Body of pancreas (tissue), 4 donors: ENCODE results near the gene RNPS1. TPM values are rescaled to one million over a fixed set of nuclear protein-coding genes. Genes with fewer than 3 reads are reported as not detected.
A peak's percentile ranks its signal among the peaks of the same experiment; 100 is the strongest.

Experiments
- ATAC-seq: fragments of 150-250 bp; one replicate; pipeline ENCODE4 v1.9.1; 2016
- DNase-seq, 4 donors: peaks; one replicate each; pipeline ENCODE4 v3.0.0-alpha.2; 2019
- H3K27ac ChIP-seq, 4 donors: fragments of 200-600 bp; sonication (generic); 1 replicate in 3 of 4; 2 replicates in 1 of 4; pipeline versions ENCODE4 v1.5.1 to v1.6.1; 2016 to 2019; ENCODE audit warnings: mild to moderate bottlenecking in 1 of 4, mixed read lengths in 1 of 4, moderate library complexity in 1 of 4
- H3K27me3 ChIP-seq, 2 donors: fragments of 200-600 bp; sonication (generic); one replicate each; pipeline ENCODE4 v1.6.0; 2016; ENCODE audit warnings: mild to moderate bottlenecking in 1 of 2
- H3K36me3 ChIP-seq, 2 donors: fragments of 200-600 bp; sonication (generic); replicated peaks in 1 of 2; 2 replicates each; pipeline ENCODE4 v1.5.1; 2016; ENCODE audit warnings: low read depth in 2 of 2; ENCODE audit not compliant: insufficient read depth in 1 of 2
- H3K4me1 ChIP-seq: fragments of 200-600 bp; sonication (generic); one replicate; pipeline ENCODE4 v1.6.0; 2016
- H3K4me3 ChIP-seq, 2 donors: fragments of 200-600 bp; sonication (generic); 1 replicate in 1 of 2; 2 replicates in 1 of 2; pipeline ENCODE4 v1.5.1; 2016 to 2019
- H3K9me3 ChIP-seq, 3 donors: fragments of 200-600 bp; sonication (generic); 1 replicate in 2 of 3; 2 replicates in 1 of 3; pipeline ENCODE4 v1.5.1; 2016
- CTCF ChIP-seq, 7 experiments: fragments of 450-650 bp in 4 of 7; fragments of 200-600 bp in 3 of 7; sonication (generic) in 3 of 7; IDR thresholded peaks; one replicate each; pipeline ENCODE4 v1.5.1; 2016 to 2019; ENCODE audit warnings: antibody characterized with exemption in 7 of 7
- POLR2A ChIP-seq, 3 donors: fragments of 450-650 bp; IDR thresholded peaks; one replicate each; pipeline ENCODE4 v1.6.1; 2016; ENCODE audit warnings: antibody characterized with exemption in 3 of 3, mild to moderate bottlenecking in 2 of 3
- WGBS, 2 donors: methylation state at CpG; one replicate each; pipeline ENCODE4 v1.1.5; 2017; 5-methylcytosine and 5-hydroxymethylcytosine counted together
- intact Hi-C: fragments of 100-400 bp; cut with DNase I; formaldehyde crosslinking; loops from one replicate; pipeline ENCODE4 v1.15.1; 2023
- total RNA-seq, 2 donors: library from RNA; depleted of rRNA; stranded (reverse); fragments of >200 nt; gene quantifications; one replicate each; pipeline ENCODE4 v1.1.0, GENCODE V29; 2016

Gene RNPS1
- total RNA-seq, result 10 to 100 TPM; 48.5 to 61.6 TPM

- H3K27me3 ChIP-seq, result no peaks in the 10 kb centered on the region
- no peaks in the 10 kb centered on the region for H3K36me3 ChIP-seq
- peaks cover 31% of the 10 kb centered on the region for H3K4me1 ChIP-seq
- DNase-seq (peak; percentile 96 to 97 (median 96)), ATAC-seq (peak; percentile 94)
- H3K9me3 ChIP-seq, result no peaks in the 10 kb centered on the region
- intact Hi-C loops, result no loop called here
- H3K4me3 ChIP-seq, result peak within 1 kb of the TSS; percentile 69 to 99
- TF ChIP-seq POLR2A (IDR thresholded peaks at IDR 0.05) (peak; percentile 95 to 98 (median 96)), CTCF (IDR thresholded peaks at IDR 0.05) (peak in 3 of 7 experiments; percentile 8 to 34 (median 25))
- peak within 1 kb of the TSS; percentile 91 to 99 (median 98) for H3K27ac ChIP-seq
- WGBS, 2 donors, result 0% methylated on average over 13 to 60 of the region's 88 CpGs
Measured at GRCh38 chr16:2267913-2268666, at the start of gene RNPS1. Gene RNPS1 (minus strand): TSS chr16:2268126. CDS start chr16:2264643, 3,483 bp downstream.

GRCh38 chr16:2317231-2318020 lies 49.5 kb upstream of the RNPS1 start:
- Histone ChIP-seq H3K27ac (no peak overlapping the region), H3K36me3 (no peaks in the 10 kb centered on the region), H3K9me3 (no peaks in the 10 kb centered on the region), H3K27me3 (no peaks in the 10 kb centered on the region), H3K4me1 (no peaks in the 10 kb centered on the region), H3K4me3 (no peak overlapping the region)
- DNase-seq, result no peak
- intact Hi-C loops, result no loop called here
- 92 to 93% methylated on average over 5 to 26 of the region's 26 CpGs for WGBS, 2 donors
- no peak for ATAC-seq
- TF ChIP-seq POLR2A (IDR thresholded peaks at IDR 0.05), result no peak
- no peak for TF ChIP-seq CTCF (IDR thresholded peaks at IDR 0.05)

- intact Hi-C loops, result no loop called here
- Histone ChIP-seq H3K36me3 (no peaks in the 10 kb centered on the region), H3K4me1 (no peaks in the 10 kb centered on the region), H3K4me3 (no peak overlapping the region), H3K27ac (no peak overlapping the region), H3K9me3 (no peaks in the 10 kb centered on the region), H3K27me3 (no peaks in the 10 kb centered on the region)
- 89 to 93% methylated on average over 21 to 30 of the region's 30 CpGs for WGBS, 2 donors
- TF ChIP-seq CTCF (IDR thresholded peaks at IDR 0.05), result no peak
- no peak for TF ChIP-seq POLR2A (IDR thresholded peaks at IDR 0.05)
- DNase-seq (peak in 2 of 4 donors; percentile 13), ATAC-seq (no peak)
Measured at GRCh38 chr16:2308089-2308962, 40.4 kb upstream of the RNPS1 start.

- DNase-seq (no peak), ATAC-seq (no peak)
- intact Hi-C loops, result no loop called here
- WGBS, 2 donors, result 65 to 80% methylated on average over 9 to 10 of the region's 10 CpGs
- no peaks in the 10 kb centered on the region for H3K36me3 ChIP-seq
- no peaks in the 10 kb centered on the region for H3K27me3 ChIP-seq
- TF ChIP-seq POLR2A (IDR thresholded peaks at IDR 0.05), result no peak
- TF ChIP-seq CTCF (IDR thresholded peaks at IDR 0.05), result no peak
- H3K4me3 ChIP-seq, result no peak overlapping the region
- H3K27ac ChIP-seq, result no peak overlapping the region
- H3K4me1 ChIP-seq, result no peaks in the 10 kb centered on the region
- H3K9me3 ChIP-seq, result no peaks in the 10 kb centered on the region
Measured at GRCh38 chr16:2299915-2300192, 31.9 kb upstream of the RNPS1 start.
